ENCODE measurements around the gene CTBP2.
"Not testable (repeated sequence)": the region's sequence is repeated elsewhere in the genome, so short reads cannot be mapped to it uniquely, and the experiment has no call there.

Gene CTBP2

DNA sequence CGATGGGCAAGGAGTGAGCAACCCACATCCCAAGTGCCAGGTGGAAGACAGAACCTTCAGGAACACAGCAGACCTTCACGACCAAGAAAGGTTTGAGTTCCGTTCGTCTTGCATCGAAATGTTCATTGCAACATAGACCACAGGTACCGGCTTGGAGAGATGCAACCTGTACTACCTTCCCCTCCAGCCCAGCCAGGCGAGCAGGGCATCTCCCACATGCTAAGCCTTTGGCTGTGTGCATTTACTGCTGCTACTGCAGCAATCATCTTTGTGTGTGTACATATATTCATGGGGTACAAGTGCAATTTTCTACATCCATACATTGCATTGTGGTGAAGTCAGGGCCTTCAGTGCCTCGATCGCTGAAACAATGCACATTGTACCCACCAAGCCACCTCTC lies 58.8 kb downstream of the CTBP2 start:
- no peak for DNase-seq

DNA sequence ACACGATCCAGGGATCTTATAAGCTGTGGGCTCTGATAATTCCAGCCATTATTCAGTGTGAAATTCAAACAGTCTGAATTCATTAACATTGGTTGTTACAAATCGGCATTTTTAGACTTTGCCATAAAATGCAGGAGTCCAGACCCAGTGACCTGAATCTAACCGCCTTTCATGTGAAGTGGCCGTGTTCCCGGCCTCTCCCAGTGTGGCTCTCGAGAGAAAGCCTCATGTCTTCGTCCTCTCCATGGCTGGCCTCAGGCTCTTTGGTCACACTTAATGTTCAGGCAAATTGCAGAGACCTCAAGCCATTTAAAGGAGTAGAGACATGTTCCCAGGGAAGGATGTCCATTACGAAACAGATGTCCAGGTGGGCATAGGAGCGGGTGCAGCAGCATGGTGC lies 59.3 kb downstream of the CTBP2 start:
- no peak for DNase-seq

DNA sequence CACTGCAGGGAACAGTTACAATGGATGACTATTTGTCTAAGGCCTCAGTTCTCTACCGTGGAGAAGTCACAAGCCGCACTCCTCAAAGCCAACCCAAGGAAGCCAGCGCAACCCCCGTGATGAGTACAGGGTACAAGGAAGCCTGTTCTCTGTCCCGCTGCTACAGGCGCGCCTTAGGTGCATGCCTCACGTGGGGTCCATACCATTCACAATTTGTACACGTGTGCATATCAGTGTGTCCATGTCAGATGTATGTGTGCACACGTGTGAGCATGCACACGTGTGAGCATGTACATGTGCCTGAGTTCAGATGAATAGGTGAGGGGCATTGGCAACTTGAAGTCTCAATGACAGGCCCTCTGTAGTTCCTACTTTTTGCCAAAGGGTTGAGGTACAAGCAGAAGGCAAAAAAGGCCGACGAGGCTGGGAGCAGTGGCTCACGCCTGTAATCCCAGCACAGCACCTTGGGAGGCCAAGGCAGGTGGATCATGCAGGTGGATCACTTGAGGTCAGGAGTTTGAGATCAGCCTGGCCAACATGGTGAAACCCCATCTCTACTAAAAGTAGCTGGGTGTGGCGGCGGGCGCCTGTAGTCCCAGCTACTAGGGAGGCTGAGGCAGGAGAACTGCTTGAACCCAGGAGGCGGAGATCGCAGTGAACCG lies 62.8 kb downstream of the CTBP2 start:
- no peak for DNase-seq

DNA sequence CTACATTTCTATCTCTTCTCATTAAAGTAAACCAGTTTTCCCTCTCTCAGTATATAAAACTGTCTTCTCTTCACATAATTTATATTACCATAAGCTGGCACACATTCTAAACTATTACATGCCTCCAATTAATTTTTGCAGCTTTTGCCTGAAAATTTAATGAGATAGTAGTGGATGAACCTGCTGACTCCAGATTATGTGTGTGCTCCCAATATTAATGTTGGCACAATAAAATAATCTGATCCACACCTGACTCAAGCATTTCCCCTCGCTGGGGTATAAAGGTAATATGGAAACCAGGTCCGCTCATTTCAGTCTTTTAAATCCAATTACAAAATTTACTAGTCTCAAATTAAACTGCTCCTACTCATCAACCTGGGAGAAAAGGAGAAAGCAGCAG lies 63.4 kb downstream of the CTBP2 start:
- no peak for DNase-seq

DNA sequence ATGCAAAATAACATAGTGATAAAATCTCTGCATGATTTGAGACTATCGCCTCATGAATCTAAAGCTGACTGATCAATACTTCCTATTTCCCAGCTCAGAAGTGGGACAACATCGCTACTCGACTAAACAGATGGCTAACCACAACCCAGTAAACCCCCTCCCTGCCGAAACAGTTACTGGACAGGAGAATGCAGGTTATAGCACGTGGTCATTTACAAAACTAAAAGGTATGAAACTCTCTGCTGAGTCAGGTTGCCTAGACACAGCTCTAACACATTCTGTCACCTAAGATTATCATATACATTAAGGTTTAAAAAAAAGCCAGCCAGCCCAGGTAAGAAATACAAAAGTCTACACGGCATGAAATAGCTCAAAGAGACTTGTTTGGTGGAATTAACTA lies 64.0 kb downstream of the CTBP2 start:
- DNase-seq: no peak

DNA sequence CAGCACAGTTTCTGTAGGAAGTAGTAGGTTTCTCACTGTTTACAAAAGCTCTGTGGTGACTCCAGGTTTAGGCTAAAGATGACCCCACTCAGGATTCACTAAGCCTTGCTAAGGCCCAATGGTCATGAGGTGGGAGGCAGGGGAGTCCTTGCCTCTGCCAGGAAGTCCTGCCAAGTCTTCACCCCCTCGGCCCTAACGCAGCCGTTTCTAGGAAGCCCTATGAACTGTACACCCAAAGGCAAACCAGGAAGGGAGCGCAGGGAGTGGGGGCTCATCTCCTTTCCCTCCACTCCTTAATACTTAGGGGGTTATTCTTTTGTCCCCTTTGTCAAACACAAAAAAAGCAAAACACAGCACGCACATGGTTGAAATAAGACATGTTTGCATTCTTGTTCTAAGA lies 64.6 kb downstream of the CTBP2 start:
- DNase-seq: no peak

DNA sequence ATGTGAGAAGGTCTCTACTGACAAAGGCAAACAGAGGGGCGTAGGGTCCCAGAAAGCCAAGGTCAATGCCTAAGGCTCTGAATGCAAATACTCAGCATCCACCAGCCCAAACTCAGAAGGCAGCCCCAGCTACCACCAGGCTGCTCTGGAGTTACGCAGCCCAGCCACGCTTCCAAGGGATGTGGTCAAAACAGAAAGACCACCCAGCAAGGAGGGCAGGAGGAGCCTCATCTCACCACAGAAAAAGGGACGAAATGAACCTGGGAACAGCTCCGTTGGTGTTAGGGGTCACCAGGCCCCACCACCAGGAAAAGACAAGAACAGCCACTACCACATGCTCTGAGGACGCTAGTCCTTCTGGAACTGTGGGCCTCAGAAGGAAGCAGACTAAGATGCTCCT lies 65.1 kb downstream of the CTBP2 start:
- no peak for DNase-seq

DNA sequence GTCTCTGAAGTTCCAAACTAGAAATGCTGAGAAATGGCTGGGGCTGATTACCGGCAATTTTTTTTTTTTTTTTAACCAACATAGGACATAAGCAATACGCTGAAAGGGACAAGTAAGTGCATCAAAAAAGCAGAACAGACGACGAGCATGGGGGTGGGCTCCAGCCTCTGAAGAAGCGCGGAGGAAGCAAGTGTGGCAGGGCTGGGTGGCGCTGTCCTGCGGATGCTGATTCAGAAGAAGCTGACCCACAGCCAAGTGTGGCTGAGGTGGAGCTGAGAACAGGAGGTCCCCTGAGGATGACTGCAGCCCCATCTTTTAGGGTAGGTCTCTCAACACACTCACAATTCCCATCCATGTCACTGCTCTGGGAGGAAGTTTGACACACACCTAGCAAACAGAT lies 65.6 kb downstream of the CTBP2 start:
- DNase-seq: no peak

DNA sequence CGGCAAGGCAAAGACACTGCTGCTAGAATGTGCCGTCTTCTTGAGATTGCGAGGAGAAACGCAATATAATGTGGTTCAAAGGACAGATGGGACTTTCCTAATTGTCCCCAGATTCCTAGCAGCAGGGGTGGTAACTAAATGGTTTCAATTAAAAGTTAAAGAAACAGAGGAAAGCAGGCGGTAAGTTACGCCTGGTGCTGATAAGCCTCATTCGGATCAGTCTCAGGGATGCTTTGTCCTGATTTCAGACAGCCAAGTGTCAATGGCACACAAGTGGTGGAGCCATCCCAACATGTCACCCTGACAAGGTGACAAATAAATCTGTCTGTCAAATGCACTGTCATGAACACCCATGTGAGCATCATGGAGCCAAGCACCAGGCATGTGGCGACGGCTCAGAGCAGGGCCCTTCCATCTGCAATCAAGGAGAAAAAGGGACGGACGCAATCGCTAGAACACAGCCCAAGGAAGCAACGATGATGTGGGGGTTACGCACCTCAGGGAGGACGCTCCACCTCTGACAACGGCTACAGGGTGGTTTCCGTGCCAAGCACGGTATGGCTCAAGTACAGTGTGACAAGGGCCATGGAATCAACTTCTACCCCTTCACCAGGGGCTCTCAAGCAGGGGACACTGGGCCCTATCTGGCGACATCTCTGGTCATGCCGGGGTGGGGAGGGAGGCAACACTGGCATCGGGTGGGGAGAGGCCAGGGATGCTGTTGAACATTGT lies 66.2 kb downstream of the CTBP2 start:
- no peak for DNase-seq

DNA sequence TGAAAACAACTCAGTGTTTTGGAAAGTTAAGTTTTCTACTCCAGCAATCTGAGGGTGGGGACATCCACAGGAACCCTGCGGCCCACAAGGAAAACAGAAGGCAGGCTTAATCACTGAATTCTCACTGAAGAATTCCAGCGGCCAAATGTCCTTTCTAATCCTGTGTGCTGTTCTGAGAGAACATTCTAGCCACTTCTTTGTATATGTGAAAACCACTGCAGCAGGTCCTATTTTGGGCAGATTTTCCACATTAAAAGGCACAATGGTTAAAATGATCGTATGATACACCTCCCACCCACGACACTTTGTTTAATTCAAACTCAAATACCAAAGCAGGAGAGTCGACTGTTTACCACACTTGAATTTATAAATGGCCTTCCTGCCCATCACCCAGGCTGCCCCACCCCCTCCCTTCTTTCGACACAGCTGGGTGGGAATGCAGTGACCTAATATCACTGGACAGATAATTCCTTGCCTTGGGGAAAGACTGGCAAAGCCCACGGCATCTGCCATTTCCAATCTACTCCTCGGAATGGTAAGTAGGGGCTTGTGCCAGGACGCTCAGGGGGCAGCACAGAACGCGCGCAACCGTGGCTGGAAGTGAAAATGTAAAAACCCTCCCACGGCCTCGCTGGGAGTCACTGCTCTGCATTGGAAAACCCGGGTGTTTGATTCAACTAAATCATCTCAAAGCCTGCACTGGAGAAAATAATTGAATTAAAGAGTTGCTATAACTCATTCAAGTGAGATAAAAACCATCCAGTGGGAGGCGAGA lies 67.0 kb downstream of the CTBP2 start:
- no peak for DNase-seq

DNA sequence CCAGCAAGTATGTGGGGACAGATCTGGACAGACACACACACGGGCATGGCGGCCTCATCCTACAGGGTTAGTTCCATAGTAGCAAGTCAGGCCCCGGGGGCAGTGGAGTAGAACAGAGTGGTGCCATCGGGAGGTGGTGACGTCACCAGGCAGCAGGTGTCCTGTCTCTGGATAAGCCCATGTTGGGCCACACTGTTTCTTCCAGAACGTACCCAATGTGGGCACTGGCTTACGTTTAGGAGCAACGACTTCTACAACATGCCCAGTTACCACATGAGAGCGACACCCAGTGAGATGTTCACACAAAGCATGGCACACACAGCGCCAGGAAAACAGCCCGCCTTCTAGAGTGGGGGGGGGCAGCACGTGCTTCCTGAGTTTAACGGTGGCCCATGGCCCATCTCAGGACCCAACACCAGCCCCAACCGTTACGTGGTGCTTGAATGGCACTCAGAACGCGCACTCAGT lies 67.8 kb downstream of the CTBP2 start:
- DNase-seq: no peak

DNA sequence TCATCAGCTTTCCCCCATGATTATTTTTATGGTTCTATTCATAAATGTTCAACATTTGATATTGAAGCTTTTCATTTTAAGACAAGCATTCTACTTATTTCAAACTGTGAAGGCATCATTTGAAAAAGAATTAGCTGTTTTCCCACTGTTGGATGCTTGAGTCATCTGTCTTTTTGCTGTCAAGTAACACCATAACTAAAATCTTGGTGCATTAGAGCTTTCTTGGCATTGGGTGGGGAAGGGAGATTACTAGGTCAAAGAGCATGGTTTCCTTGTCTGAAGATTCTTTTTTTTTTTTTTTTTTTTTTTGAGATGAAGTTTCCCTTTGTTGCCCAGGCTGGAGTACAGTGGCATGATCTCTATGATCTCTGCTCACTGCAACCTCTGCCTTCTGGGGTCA lies 68.5 kb downstream of the CTBP2 start:
- no peak for DNase-seq

DNA sequence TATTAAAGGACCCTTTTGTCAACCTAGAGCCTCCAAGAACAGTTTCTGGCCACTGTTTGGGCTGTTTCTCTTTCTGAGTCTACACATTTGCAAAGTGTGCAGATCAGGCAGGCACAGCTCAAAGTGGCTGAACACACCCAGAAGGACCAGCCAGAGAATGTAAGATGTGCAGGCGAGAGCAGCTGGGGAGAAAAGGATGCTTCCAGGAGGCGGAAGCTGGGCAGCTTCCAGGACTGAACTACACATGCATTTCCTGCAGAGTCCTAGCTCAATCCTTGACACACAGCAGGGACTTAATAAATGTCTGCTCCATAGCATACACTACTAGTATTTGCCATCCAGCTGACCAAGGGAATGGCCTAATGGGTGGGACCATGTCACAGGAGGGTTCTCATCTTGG lies 70.9 kb downstream of the CTBP2 start:
- DNase-seq: no peak

DNA sequence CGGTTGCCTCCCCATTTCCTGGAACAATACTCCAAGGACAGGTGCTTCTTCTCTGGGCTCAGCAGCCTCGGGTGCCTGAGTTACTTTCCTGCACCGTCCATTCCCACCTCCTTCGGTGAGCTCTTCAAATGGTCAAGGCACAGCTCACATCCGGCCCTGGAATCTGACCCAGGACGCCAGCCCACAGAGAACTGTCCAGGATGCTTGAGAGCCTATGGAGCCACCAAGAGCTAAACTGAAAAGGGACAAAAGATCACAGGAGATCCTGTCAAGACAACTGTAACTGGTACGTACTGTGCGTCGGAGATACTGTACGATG lies 72.5 kb downstream of the CTBP2 start:
- no peak for DNase-seq

DNA sequence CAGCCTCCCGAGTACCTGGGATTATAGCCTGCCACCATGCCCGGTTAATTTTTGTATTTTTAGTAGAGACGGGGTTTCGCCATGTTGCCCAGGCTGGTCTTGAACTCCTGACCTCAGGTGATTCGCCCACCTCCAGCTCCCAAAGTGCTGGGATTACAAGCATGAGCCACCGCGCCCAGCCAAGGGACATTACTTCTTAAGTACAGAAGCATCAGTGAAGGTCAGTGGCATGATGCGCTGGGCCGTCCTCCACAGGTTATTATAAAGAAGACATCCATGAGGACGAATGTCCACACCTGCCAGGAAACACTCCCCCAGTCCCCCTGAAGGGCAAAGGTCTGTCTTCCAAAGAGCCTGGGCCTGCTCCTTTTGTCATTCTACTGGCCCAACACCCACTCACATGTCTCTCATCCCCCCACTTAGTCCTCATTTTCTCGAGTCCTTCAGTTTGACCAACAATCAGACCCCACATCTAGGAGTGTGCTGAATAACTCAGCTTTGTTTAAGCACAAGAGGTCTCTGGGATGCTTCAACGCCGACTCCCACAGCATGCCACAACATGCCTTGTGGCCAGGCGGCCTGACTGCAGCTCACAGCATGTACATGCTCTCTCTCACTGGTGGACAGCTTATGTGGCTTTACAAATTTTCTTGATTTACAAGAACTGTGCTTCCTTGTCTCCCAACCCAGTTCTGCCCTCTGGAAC lies 73.0 kb downstream of the CTBP2 start:
- no peak for DNase-seq

DNA sequence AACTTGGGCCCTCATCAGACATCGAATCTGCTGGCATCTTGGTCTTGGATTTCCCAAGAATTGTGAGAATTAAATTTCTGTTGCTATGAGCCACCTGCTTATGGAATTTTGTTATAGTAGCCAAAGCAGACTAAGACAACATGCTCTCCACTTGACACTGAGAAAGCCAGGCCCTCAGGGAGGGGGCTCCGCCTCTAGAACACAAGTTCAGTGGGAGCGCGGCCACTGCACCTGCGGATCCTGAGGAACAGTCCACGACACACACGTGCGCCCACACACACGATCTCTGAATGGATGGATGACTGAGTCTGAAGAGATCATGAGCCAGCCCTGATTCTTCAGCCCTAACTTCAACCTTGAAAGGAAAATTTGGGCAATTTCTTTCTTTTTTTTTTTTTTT lies 73.7 kb downstream of the CTBP2 start:
- DNase-seq: no peak

DNA sequence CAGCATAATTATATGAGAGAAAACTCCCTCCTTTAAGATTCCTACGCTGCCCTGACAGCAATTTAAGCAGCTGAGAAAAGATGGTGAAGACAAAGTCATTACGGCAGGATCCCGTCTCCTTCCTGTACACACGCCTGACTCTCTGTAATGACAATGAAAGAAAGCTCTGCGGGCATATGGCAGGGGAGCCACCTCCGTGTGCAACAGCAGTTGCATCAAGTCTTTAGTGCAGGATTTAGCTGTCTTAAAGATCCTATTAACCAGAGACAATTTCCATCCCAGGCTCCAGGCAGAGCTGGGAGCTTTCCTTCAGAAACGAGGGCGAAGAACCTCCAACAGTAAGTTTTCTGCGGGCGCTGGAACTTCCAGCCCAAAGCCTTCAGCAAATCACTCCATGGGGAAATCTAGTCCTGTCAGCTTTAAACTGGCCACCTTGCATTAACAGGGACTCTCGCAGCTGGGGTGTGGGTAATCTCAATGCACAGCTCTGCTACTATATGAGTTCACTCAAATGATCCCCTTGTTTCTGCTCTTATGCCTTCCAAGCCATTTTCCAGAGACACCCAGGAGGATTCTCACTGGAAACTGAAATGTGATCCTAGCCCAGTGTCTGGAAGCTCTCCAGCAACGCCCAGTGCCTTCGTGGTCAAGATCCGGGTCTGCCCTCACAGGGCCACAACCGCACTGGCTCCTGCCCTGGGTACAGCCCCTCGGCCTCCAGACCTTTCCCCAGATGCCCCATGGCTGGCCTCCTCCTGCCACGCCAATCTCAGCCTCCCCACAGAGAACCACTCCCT lies 74.9 kb downstream of the CTBP2 start:
- no peak for DNase-seq

DNA sequence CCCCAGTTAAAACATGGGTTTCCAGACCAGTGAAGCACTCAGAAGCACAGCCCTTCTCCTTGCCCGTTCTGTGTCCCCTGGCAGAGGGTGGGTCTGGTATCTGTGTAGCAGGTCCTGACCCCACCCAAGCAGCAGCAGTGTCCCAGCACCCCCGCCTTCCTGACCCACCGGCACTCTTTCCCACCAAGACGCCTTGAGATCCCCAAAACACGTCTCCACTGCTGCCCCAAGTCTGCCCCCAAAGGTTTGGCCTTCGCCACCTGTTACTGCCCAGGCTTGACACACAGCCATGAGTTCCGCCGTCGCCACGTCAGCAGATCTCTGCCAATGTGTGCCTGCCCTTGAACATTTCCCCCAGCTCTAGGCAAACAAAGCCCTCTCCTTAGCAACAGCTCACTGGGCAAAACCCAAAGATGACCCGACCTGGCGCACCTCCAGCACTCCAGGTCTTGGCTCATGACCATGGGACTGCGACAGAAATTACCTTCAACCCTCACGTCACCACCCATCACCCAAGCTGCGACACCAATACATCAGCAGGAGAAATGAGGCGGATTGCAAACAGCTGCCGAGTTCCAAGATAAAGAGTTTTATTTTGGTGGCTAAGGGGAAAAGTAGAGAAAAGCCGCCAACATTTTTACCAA lies 75.6 kb downstream of the CTBP2 start:
- no peak for DNase-seq

DNA sequence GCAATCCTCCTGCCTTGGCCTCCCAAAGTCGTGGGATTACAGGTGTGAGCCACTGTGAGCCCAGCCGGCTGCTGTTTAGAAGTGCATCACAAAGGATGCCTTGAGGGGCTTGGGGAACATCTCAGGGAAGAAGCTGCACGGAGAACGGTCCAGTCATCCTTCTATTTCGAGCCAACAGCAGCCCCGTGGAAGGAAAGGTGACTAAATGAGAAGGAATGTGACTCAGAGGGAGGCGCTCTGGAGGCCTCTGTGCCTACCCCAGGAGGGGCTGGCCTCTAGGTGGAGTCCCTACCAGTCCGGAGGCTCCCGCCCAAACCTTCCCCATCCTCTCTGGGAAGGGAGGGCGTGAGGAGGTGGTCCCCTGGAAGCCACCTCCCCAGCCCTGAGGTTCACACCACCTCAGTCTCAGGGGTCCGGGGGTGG lies 76.2 kb downstream of the CTBP2 start:
- DNase-seq: no peak

DNA sequence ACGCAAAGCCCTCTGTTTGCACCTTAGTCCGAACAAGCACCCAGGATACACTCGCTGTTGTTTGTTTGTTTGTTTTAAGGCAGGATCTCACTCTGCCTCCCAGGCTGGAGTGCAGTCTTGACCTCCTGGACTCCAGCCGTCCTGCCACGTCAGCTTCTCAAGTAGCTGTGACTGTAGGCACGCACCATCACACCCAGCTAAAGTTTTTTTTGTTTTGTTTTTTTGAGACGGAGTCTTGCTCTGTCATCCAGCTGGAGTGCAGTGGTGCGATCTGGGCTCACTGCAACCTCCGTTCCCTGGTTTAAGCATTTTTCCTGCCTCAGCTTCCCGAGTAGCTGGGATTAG lies 76.8 kb downstream of the CTBP2 start:
- no peak for DNase-seq

DNA sequence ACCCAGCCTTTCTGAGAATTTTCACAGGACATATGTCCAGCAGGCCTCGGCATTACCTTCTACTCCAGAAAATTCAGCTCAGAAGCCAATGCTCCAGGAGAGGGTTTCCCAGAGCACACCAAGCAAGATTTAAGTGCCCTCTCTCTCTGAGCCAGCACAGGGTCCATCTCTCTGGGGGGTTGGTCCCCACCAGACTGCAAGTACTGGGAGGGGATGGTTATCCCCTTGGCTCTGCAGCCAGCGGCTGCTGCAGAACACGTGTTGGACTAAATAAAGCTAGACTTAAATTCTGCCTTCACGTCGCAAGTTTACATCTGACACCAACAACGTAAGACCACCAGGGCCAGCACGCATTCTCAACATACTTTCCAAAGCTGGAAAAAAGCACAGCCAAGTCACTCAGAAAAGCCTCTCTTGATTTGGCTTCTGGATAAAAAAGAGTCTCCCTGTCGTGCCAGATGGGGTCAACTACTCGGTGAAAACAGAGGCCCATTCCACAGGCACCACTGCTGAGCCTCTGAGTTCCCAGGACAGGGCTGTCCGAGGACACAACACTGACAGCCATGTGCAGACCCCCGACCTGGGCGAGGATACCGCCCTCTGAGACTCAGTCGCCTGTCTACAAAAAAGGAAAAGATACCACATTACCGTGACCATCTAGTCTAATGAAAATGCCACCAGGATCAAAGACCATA lies 77.3 kb downstream of the CTBP2 start:
- no peak for DNase-seq

DNA sequence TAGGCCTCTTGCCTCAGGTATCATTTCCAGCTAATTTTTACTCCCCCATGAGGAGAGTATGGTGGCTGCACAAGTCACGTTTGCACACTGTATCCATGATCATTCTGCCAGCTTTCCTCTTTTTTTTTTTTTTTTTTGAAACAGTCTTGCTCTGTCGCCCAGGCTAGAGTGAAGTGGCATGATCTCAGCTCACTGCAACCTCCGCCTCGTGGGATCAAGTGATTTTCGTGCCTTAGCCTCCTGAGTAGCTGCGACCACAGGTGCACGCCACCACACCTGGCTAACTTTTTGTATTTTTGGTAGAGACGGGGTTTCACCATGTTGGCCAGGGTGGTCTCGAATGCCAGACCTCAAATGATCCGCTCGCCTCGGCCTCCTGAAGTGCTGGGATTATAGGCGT lies 77.9 kb downstream of the CTBP2 start:
- DNase-seq: not testable (repeated sequence)

All from NCI-H748 treated with DMSO at 0.1 percent for 48 hours (cell line).